ENCODE results near the gene TXNDC15. TPM values are rescaled to one million over a fixed set of nuclear protein-coding genes. Genes with fewer than 3 reads are reported as not detected.
"Not testable (repeated sequence)": the region's sequence is repeated elsewhere in the genome, so short reads cannot be mapped to it uniquely, and the experiment has no call there.

Gene TXNDC15
- total and polyA plus RNA-seq, 2 donors (not counting 1 experiment from before 2014, with no cell fraction given) = 65.9 to 132 TPM

DNA sequence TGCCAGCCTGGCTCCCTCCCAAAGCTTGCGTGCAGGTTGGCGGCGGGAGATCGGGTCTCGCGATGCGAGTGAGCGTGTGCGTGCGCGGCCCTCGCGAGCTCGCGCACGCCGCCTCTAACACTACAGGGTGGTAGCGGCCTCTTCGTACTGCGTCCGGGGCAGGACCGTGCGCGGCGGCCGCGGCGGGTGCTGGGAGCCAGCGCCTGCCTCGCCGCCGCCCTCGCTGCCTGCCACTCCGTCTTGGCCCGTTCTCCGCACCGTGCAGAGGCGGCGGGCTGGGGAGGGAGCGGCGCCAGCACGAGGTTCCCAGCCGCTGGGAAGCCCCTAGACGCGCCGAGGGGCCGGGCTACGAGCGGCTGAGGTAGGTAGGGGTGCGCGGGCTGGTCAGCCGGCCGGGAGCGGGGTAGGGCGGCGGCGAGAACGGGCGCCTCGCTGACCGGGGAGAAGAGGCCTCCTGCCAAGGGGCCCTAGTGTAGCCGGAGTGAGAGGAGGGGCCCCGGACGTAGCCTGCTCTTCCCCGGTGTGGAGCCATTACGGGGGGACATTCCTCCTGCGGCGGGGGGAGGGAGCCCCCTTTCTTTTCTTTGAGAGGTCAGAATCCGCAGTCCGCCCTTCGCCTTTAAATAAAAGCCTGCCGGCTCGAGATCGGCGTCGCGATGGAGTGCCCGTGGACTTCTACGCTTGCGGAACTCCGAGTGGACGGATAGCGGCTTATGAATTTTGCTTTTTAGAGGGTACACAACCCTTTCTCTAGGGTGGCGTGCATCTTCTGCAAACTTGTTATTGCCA lies 28.1 kb upstream of the TXNDC15 start, which contains the start of gene C5orf24:
Gene C5orf24, plus strand, starts transcription at position 117 of the 789 bp plus-strand sequence. CDS start 8,933 bp downstream, outside the sequence.
- peak within 1 kb of the TSS; percentile 62 to 99 (median 84) for H3K4me3 ChIP-seq (replicated peaks in 1 of 4; ENCODE audit: control extremely low read depth in 1 of 4, insufficient read depth in 1 of 4, low read depth in 3 of 4, low read length in 4 of 4)
- peaks cover 42% of the 10 kb centered on the region for H3K79me2 ChIP-seq (ENCODE audit: control insufficient read depth, insufficient read depth, low read length)
- H3K9me3 ChIP-seq (ENCODE audit: control insufficient read depth, insufficient read depth, low read depth, low read length) = no peaks in the 10 kb centered on the region
- no peaks in the 10 kb centered on the region for H4K20me1 ChIP-seq (ENCODE audit: control insufficient read depth, extremely low read depth, insufficient read depth, low read length)
- H3K27ac ChIP-seq (ENCODE audit: insufficient read depth, low read length) = peak within 1 kb of the TSS; percentile 88
- no peak for TF ChIP-seq EZH2 (IDR thresholded peaks at IDR 0.05; ENCODE audit: low read length, missing control alignments)
- TF ChIP-seq, protein P1, sequence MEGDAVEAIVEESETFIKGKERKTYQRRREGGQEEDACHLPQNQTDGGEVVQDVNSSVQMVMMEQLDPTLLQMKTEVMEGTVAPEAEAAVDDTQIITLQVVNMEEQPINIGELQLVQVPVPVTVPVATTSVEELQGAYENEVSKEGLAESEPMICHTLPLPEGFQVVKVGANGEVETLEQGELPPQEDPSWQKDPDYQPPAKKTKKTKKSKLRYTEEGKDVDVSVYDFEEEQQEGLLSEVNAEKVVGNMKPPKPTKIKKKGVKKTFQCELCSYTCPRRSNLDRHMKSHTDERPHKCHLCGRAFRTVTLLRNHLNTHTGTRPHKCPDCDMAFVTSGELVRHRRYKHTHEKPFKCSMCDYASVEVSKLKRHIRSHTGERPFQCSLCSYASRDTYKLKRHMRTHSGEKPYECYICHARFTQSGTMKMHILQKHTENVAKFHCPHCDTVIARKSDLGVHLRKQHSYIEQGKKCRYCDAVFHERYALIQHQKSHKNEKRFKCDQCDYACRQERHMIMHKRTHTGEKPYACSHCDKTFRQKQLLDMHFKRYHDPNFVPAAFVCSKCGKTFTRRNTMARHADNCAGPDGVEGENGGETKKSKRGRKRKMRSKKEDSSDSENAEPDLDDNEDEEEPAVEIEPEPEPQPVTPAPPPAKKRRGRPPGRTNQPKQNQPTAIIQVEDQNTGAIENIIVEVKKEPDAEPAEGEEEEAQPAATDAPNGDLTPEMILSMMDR (conservative IDR thresholded peaks at IDR 0.05 in 1 of 2, IDR thresholded peaks at IDR 0.05 in 1 of 2; ENCODE audit: low read depth in 1 of 2, low read length in 2 of 2) = no peak
- H2AFZ ChIP-seq (ENCODE audit: low read length) = peak within 1 kb of the TSS; percentile 71
- no peaks in the 10 kb centered on the region for H3K36me3 ChIP-seq (ENCODE audit: control insufficient read depth, insufficient read depth, low read length)
- H3K4me1 ChIP-seq (ENCODE audit: control insufficient read depth, extremely low read depth, insufficient read depth, low read length) = peaks cover 12% of the 10 kb centered on the region
- H3K9ac ChIP-seq (ENCODE audit: insufficient read depth, low read length) = peak within 1 kb of the TSS; percentile 94
- no peaks in the 10 kb centered on the region for H3K27me3 ChIP-seq (ENCODE audit: control insufficient read depth, insufficient read depth, low read length)
- H3K4me2 ChIP-seq (ENCODE audit: extremely low read depth, insufficient read depth, low read length) = peak within 1 kb of the TSS; percentile 83
- DNase-seq (ENCODE audit: low read depth in 2 of 2) = peak; percentile 95 to 97

DNA sequence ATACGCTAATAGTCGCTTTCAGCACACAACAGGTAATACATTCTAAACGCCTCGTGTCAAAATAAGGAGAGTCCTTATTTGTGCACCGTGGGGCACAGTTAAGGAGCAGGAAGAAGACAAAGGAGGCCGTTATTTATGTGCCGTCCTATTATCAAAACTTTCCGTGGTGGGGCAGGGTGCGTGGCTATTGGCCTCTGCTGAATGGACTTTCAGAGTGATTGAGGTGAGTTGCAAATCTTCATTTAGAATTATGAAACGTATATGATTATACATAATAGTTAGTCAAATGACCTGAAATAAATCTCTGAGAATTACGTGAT lies 27.6 kb upstream of the TXNDC15 start:
- TF ChIP-seq EZH2 (IDR thresholded peaks at IDR 0.05; ENCODE audit: low read length, missing control alignments) = no peak
- TF ChIP-seq, protein P1 (conservative IDR thresholded peaks at IDR 0.05 in 1 of 2, IDR thresholded peaks at IDR 0.05 in 1 of 2; ENCODE audit: low read depth in 1 of 2, low read length in 2 of 2) = no peak
- H3K79me2 ChIP-seq (ENCODE audit: control insufficient read depth, insufficient read depth, low read length) = peaks cover 47% of the 10 kb centered on the region
- no peak overlapping the region for H2AFZ ChIP-seq (ENCODE audit: low read length)
- H3K9ac ChIP-seq (ENCODE audit: insufficient read depth, low read length) = peak overlapping the region; percentile 94
- H3K9me3 ChIP-seq (ENCODE audit: control insufficient read depth, insufficient read depth, low read depth, low read length) = no peaks in the 10 kb centered on the region
- DNase-seq (ENCODE audit: low read depth in 2 of 2) = peak in 1 of 2 donors; percentile 33
- peaks cover 14% of the 10 kb centered on the region for H3K4me1 ChIP-seq (ENCODE audit: control insufficient read depth, extremely low read depth, insufficient read depth, low read length)
- peak overlapping the region; percentile 69 for H3K4me2 ChIP-seq (ENCODE audit: extremely low read depth, insufficient read depth, low read length)
- H3K4me3 ChIP-seq (replicated peaks in 1 of 4; ENCODE audit: control extremely low read depth in 1 of 4, insufficient read depth in 1 of 4, low read depth in 3 of 4, low read length in 4 of 4) = peak overlapping the region; percentile 62 to 99 (median 84)
- H3K27me3 ChIP-seq (ENCODE audit: control insufficient read depth, insufficient read depth, low read length) = no peaks in the 10 kb centered on the region
- H3K27ac ChIP-seq (ENCODE audit: insufficient read depth, low read length) = peak overlapping the region; percentile 88
- no peaks in the 10 kb centered on the region for H3K36me3 ChIP-seq (ENCODE audit: control insufficient read depth, insufficient read depth, low read length)
- peaks cover 2% of the 10 kb centered on the region for H4K20me1 ChIP-seq (ENCODE audit: control insufficient read depth, extremely low read depth, insufficient read depth, low read length)

DNA sequence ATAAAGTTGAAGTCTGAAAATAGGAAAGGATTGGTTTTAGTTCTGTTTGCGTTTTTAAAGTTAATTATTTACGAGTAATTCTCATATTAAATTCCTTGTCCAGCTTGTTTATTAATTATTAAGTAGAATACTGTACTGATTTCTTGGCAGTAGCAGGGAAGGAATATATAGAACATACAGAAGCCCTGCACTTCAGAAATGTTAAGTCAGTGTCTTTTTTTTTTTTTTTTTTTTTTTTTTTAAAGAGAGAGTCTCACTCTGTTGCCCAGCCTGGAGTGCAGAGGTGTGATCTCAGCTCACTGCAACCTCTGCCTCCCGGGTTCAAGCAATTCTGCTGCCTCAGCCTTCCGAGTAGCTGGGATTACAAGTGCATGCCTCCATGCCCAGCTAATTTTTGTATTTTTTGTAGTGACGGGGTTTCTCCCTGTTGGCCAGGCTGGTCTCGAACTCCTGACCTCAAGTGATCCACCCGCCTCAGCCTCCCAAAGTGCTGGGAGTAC lies 24.7 kb upstream of the TXNDC15 start:
- H3K4me1 ChIP-seq (ENCODE audit: control insufficient read depth, extremely low read depth, insufficient read depth, low read length) = peaks cover 11% of the 10 kb centered on the region
- H3K79me2 ChIP-seq (ENCODE audit: control insufficient read depth, insufficient read depth, low read length) = peaks cover 65% of the 10 kb centered on the region
- H3K36me3 ChIP-seq (ENCODE audit: control insufficient read depth, insufficient read depth, low read length); H2AFZ ChIP-seq (ENCODE audit: low read length); H3K9me3 ChIP-seq (ENCODE audit: control insufficient read depth, insufficient read depth, low read depth, low read length); H3K4me2 ChIP-seq (ENCODE audit: extremely low read depth, insufficient read depth, low read length); H3K27ac ChIP-seq (ENCODE audit: insufficient read depth, low read length); H3K4me3 ChIP-seq (replicated peaks in 1 of 4; ENCODE audit: control extremely low read depth in 1 of 4, insufficient read depth in 1 of 4, low read depth in 3 of 4, low read length in 4 of 4); H3K27me3 ChIP-seq (ENCODE audit: control insufficient read depth, insufficient read depth, low read length); H3K9ac ChIP-seq (ENCODE audit: insufficient read depth, low read length); H4K20me1 ChIP-seq (ENCODE audit: control insufficient read depth, extremely low read depth, insufficient read depth, low read length); DNase-seq (ENCODE audit: low read depth in 2 of 2): not testable (repeated sequence)
